Measurements from ENCODE around the gene NHERF1.

NHERF1 gene

GRCh38 chr17:74732042-74732867 is 16.2 kb upstream of the NHERF1 start:
- DNase-seq (ENCODE audit: low read depth, low spot score): no peak

GRCh38 chr17:74733365-74734122 is 14.9 kb upstream of the NHERF1 start:
- DNase-seq (ENCODE audit: low read depth, low spot score): no peak

GRCh38 chr17:74734256-74734655 is 14.2 kb upstream of the NHERF1 start:
- DNase-seq (ENCODE audit: low read depth, low spot score): no peak

- DNase-seq (ENCODE audit: low read depth, low spot score): no peak
Measured at GRCh38 chr17:74736513-74737298, 11.7 kb upstream of the NHERF1 start, which contains the start of gene RAB37. TSS of gene RAB37 (plus strand) at chr17:74737256. CDS start at chr17:74737273, 17 bp downstream.

GRCh38 chr17:74737299-74738050 is 11.0 kb upstream of the NHERF1 start:
- peak; percentile 83 for DNase-seq (ENCODE audit: low read depth, low spot score)

GRCh38 chr17:74738051-74738996 is 10.1 kb upstream of the NHERF1 start:
- no peak for DNase-seq (ENCODE audit: low read depth, low spot score)

GRCh38 chr17:74739227-74739831 is 9.1 kb upstream of the NHERF1 start:
- DNase-seq (ENCODE audit: low read depth, low spot score): no peak

- no peak for DNase-seq (ENCODE audit: low read depth, low spot score)
Measured at GRCh38 chr17:74740173-74740572, 8.3 kb upstream of the NHERF1 start.

GRCh38 chr17:74740641-74741387 is 7.6 kb upstream of the NHERF1 start:
- no peak for DNase-seq (ENCODE audit: low read depth, low spot score)

GRCh38 chr17:74742153-74742515 is 6.3 kb upstream of the NHERF1 start:
- DNase-seq (ENCODE audit: low read depth, low spot score): no peak

- DNase-seq (ENCODE audit: low read depth, low spot score): no peak
Measured at GRCh38 chr17:74742978-74743545, 5.4 kb upstream of the NHERF1 start.

- DNase-seq (ENCODE audit: low read depth, low spot score): no peak
Measured at GRCh38 chr17:74743755-74744154, 4.7 kb upstream of the NHERF1 start.

GRCh38 chr17:74744349-74744713 is 4.1 kb upstream of the NHERF1 start:
- no peak for DNase-seq (ENCODE audit: low read depth, low spot score)

GRCh38 chr17:74744714-74745547 is 3.5 kb upstream of the NHERF1 start:
- DNase-seq (ENCODE audit: low read depth, low spot score): peak; percentile 93

GRCh38 chr17:74745548-74746177 is 2.8 kb upstream of the NHERF1 start:
- DNase-seq (ENCODE audit: low read depth, low spot score): peak; percentile 26

GRCh38 chr17:74746376-74746775 is 2.1 kb upstream of the NHERF1 start:
- peak; percentile 79 for DNase-seq (ENCODE audit: low read depth, low spot score)

GRCh38 chr17:74746922-74747321 is 1.5 kb upstream of the NHERF1 start:
- DNase-seq (ENCODE audit: low read depth, low spot score): peak; percentile 86

GRCh38 chr17:74748279-74748528 is 224 bp upstream of the NHERF1 start:
- DNase-seq (ENCODE audit: low read depth, low spot score): no peak
